GM10847 (cell line): Measurements from ENCODE around the gene RAVER1.

ENCODE experiments used
- POLR2A ChIP-seq: IDR thresholded peaks from 2 replicates; pipeline ENCODE4 v1.6.1; 2011; ENCODE audit not compliant: insufficient read length; ENCODE audit errors: extremely low read depth

Gene RAVER1

GRCh38 chr19:10289167-10289835 lies 44.0 kb downstream of the RAVER1 start:
- peak; percentile 9 for TF ChIP-seq POLR2A

GRCh38 chr19:10288662-10289166 lies 44.6 kb downstream of the RAVER1 start:
- no peak for TF ChIP-seq POLR2A

DNA sequence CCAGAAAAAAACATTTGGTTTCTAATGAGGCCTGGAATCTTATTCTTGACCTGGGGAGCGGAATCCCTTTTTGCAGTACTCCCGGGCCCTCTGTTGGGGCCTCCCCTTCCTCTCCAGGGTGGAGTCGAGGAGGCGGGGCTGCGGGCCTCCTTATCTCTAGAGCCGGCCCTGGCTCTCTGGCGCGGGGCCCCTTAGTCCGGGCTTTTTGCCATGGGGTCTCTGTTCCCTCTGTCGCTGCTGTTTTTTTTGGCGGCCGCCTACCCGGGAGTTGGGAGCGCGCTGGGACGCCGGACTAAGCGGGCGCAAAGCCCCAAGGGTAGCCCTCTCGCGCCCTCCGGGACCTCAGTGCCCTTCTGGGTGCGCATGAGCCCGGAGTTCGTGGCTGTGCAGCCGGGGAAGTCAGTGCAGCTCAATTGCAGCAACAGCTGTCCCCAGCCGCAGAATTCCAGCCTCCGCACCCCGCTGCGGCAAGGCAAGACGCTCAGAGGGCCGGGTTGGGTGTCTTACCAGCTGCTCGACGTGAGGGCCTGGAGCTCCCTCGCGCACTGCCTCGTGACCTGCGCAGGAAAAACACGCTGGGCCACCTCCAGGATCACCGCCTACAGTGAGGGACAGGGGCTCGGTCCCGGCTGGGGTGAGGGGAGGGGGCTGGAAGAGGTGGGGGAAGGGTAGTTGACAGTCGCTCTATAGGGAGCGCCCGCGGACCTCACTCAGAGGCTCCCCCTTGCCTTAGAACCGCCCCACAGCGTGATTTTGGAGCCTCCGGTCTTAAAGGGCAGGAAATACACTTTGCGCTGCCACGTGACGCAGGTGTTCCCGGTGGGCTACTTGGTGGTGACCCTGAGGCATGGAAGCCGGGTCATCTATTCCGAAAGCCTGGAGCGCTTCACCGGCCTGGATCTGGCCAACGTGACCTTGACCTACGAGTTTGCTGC lies 46.3 kb downstream of the RAVER1 start, which contains the start of gene ICAM4:
ICAM4 (plus strand) TSS at position 153 of the 935 bp plus-strand sequence; CDS start at position 211, 58 bp downstream.
- TF ChIP-seq POLR2A: peak; percentile 11

- no peak for TF ChIP-seq POLR2A
Measured at GRCh38 chr19:10285393-10285792, 47.9 kb downstream of the RAVER1 start.

DNA sequence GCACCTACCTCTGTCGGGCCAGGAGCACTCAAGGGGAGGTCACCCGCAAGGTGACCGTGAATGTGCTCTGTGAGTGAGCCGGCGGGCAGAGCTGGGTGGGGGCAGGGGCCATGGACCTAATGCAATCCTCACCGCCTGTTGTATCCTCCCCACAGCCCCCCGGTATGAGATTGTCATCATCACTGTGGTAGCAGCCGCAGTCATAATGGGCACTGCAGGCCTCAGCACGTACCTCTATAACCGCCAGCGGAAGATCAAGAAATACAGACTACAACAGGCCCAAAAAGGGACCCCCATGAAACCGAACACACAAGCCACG lies 48.4 kb downstream of the RAVER1 start:
- TF ChIP-seq POLR2A: no peak

GRCh38 chr19:10284065-10284959 lies 49.0 kb downstream of the RAVER1 start:
- no peak for TF ChIP-seq POLR2A

DNA sequence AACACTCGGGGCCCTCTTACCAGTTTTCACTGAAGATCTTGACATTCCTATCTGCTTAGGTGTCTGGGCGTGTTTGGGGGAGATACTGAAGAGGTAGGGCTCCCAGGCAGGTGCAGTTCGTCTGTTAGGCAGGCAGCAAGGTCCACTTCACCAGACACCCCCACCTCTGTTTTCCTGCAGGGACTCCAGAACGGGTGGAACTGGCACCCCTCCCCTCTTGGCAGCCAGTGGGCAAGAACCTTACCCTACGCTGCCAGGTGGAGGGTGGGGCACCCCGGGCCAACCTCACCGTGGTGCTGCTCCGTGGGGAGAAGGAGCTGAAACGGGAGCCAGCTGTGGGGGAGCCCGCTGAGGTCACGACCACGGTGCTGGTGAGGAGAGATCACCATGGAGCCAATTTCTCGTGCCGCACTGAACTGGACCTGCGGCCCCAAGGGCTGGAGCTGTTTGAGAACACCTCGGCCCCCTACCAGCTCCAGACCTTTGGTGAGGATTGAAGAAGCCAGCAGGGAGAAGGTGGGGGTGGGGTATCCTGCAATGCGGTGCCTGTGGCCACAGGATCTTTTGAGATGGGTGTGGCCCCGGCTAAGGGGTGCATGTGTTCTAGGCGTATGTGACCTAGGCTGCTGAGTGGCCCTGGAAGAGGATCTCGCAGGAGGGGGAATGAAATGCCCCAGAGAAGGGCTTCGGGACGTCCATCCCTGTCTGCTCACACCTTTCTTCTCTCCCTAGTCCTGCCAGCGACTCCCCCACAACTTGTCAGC lies 49.8 kb downstream of the RAVER1 start:
- no peak for TF ChIP-seq POLR2A

- no peak for TF ChIP-seq POLR2A
Measured at GRCh38 chr19:10279737-10280442, 53.4 kb downstream of the RAVER1 start.

DNA sequence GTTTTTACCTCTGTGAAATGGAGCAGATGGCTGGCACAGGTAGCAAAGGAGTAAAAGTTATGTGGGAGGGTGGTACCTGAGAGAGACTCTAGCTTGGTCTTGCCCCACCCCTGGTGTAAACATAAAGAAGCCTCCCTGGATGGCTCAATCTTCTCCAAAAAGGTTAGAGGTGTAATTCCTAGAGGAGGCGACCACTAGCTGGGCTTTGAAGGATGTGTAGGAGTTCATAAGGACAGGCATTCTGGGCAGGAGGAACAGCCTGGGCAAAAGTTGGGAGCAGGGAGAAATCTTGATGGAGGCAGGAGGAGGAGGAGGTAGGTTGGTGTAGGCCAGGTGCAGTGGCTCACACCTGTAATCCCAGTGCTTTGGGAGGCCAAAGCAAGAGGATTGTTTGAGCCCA lies 54.4 kb downstream of the RAVER1 start:
- TF ChIP-seq POLR2A: no peak

GRCh38 chr19:10277795-10278589 lies 55.3 kb downstream of the RAVER1 start:
- no peak for TF ChIP-seq POLR2A

- TF ChIP-seq POLR2A: no peak
Measured at GRCh38 chr19:10274589-10274988, 58.7 kb downstream of the RAVER1 start.

- TF ChIP-seq POLR2A: no peak
Measured at GRCh38 chr19:10271543-10272086, 61.7 kb downstream of the RAVER1 start.
